Activated naive CD8-positive, alpha-beta T cell (primary cell): ENCODE measurements around the gene GFOD2.
"Not testable (repeated sequence)": the region's sequence is repeated elsewhere in the genome, so short reads cannot be mapped to it uniquely, and the experiment has no call there.

Experiments used
- H3K27ac Mint-ChIP-seq: one replicate; pipeline ENCODE4 v1.8.0; 2021; ENCODE audit warnings: mixed read lengths
- H3K27me3 Mint-ChIP-seq: one replicate; pipeline ENCODE4 v1.8.0; 2021; ENCODE audit warnings: mixed read lengths
- H3K36me3 Mint-ChIP-seq: one replicate; pipeline ENCODE4 v1.8.0; 2021; ENCODE audit warnings: mixed read lengths
- H3K4me1 Mint-ChIP-seq: one replicate; pipeline ENCODE4 v1.8.0; 2021; ENCODE audit warnings: low read depth, mixed read lengths
- H3K4me3 Mint-ChIP-seq: one replicate; pipeline ENCODE4 v1.8.0; 2021; ENCODE audit warnings: mild to moderate bottlenecking, mixed read lengths
- H3K9me3 Mint-ChIP-seq: one replicate; pipeline ENCODE4 v1.8.0; 2021; ENCODE audit warnings: low read depth, mixed read lengths

The GFOD2 gene

DNA sequence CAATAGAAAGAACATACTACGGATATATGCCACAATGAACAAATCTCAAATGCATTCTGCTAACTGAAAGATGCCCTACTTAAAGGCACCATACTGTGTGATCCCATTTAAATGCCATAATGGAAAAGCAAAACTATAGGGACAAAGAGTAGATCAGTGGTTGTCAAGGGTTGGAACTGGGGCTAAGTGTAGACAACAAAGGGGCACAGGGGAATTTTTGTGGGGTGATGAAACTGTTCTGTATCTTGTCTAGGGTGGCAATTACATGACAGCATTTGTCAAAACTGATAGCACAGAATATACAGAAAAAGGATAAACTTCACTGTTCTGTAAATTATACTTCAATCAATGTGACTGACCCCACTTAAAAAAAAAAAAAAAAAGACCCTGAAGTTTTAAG, 17.7 kb downstream of the GFOD2 start:
- Mint-ChIP-seq H3K4me1 (peaks cover 27% of the 10 kb centered on the region), H3K27ac (no peak overlapping the region), H3K9me3 (no peaks in the 10 kb centered on the region), H3K36me3 (peaks cover 4% of the 10 kb centered on the region), H3K27me3 (no peaks in the 10 kb centered on the region), H3K4me3 (no peak overlapping the region)

DNA sequence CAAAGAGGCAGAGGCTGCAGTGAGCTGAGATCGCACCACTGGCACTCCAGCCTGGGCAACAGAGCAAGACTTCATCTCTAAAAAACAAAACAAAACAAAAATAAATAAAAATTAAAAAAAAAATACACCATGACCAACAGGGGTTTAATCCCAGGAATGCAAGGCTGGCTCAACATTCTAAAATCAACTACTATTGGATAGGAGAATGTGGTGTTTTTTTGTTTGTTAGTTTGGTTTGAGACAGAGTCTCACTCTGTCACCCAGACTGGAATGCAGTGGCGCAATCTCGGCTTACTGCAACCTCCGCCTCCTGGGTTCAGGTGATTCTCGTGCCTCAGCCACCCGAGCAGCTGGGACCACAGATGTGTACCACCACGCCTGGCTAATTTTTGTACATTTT, 19.9 kb downstream of the GFOD2 start:
- no peak overlapping the region for H3K4me3 Mint-ChIP-seq

DNA sequence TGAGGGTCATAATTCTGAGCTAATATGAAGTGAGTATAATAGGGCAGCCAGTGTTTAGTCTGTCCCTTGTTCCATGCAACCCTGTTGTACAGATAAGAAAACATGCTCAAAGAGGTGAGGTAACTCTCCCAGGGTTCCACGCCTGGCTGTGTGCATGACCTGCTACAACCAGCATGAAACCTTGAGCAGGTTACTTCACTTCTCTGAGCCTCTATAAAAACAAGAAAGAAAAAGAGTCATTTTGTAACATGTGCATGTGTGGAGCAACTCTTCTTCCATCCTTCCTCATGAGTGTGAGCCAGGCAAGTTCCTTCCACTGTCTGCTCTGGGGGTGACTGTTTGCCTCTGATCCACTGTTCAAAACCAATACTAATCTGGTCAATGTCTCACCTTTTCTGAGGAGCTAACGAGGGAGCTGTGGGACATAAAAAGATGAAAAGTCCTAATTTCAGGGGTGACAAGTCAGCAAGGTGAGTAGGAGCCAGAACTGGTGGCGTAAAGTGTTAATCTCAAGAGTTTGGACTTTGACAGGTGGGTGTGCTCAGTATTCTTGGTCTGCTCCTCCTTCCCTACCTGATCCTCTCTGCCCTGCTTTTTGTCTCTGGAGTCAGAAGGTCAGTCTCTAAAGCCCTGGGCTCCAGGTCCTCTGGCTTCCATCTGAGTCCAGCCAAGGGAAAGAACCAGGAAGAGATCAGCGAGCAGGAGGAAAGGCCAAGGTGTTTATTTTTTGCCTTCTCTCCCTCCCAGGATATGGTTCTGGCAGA, 21.5 kb downstream of the GFOD2 start:
- H3K4me3 Mint-ChIP-seq: no peak overlapping the region
- no peaks in the 10 kb centered on the region for H3K9me3 Mint-ChIP-seq
- H3K4me1 Mint-ChIP-seq: peaks cover 7% of the 10 kb centered on the region
- H3K27me3 Mint-ChIP-seq: no peaks in the 10 kb centered on the region
- H3K27ac Mint-ChIP-seq: no peak overlapping the region
- peaks cover 4% of the 10 kb centered on the region for H3K36me3 Mint-ChIP-seq

More for the DNA sequence above, 19.9 kb downstream of the GFOD2 start:
- Mint-ChIP-seq H3K36me3 (peaks cover 4% of the 10 kb centered on the region), H3K4me1 (peaks cover 22% of the 10 kb centered on the region), H3K9me3 (no peaks in the 10 kb centered on the region), H3K27ac (no peak overlapping the region), H3K27me3 (no peaks in the 10 kb centered on the region)

DNA sequence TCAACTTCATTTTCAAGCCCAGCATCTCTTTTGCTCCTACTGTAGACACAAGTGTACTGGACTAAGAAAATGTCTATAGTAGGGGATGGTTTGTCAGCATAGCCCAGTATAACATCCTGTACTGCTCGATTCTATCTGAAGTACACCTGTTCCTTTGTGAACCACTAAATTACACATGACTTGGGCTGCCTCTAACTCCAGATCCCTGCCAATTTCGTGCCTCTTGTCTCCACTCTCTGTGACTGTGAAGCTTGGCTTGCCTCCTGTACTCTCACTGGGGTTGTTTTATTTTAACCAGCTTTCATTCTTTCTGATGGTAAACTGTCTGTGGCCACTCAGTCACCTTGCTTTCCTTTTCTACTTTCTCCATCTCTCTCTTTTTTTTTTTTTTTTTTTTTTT, 24.5 kb downstream of the GFOD2 start:
- no peaks in the 10 kb centered on the region for H3K9me3 Mint-ChIP-seq
- H3K4me1 Mint-ChIP-seq: peaks cover 3% of the 10 kb centered on the region
- H3K27ac Mint-ChIP-seq: no peak overlapping the region
- H3K4me3 Mint-ChIP-seq: no peak overlapping the region
- H3K36me3 Mint-ChIP-seq: peaks cover 2% of the 10 kb centered on the region
- H3K27me3 Mint-ChIP-seq: no peaks in the 10 kb centered on the region

DNA sequence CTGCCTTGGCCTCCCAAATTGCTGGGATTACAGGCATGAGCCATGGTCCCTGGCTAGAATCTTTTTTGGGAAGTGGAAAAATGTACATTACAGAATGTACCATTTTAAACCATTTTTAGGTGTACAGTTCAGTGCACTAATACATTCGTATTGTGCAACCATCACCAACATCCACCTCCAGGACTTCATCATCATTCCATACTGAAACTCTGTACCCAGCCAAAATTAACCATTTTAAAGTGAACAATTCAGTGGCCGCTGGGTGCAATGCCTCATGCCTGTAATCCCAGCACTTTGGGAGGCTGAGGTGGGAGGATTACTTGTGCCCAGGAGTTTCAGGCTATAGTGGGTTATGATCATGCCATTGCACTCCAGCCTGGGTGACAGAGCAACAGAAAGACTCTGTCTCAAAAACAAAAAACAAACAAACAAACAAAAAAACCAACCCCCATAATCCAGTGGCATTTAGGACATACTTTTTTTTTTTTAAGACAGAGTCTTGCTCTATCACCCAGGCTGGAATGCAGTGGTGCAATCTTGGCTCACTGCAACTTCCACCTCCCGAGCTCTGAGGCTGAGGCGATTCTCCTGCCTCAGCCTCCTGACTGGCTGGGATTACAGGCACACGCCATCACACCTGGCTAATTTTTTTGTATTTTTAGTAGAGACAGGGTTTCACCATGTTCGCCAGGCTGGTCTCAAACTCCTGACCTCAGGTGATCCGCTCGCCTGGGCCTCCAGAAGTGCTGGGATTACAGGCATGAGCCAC, 25.4 kb downstream of the GFOD2 start:
- not testable (repeated sequence) for H3K27me3 Mint-ChIP-seq, H3K4me3 Mint-ChIP-seq, H3K4me1 Mint-ChIP-seq, H3K9me3 Mint-ChIP-seq, H3K36me3 Mint-ChIP-seq, H3K27ac Mint-ChIP-seq

DNA sequence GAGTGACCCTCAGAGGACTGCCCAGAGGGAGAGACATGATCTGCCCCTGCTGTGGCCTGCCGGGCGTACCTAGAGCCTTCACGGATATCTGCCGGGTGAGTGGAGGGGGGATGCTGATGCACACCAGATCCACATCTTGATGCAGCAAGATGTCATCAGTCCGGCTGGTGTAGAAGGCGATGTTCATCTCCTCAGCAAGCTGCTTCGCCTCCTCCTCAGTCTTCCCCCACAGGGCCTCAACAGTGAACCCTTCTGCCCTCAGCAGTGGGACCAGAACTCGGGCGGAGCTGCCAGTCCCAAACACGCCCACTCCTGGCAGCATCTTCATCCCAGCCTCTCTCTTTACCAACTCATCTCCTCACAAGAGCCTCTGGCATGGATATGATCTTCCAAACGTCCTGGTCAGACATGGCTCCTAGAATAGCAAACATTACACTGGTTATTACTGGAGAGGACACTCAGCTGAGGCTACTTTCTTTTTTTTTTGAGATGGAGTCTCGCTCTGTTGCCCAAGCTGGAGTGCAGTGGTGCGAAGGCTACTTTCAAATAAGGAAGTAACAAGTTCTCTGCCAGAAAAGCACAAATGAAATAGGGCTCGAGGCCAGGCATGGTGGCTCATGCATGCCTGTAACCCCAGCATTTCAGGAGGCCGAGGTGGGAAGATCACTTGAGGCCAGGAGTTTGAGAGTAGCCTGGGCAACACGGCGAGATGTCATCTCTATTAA, 33.6 kb downstream of the GFOD2 start:
- H3K9me3 Mint-ChIP-seq: no peaks in the 10 kb centered on the region
- no peak overlapping the region for H3K27ac Mint-ChIP-seq
- H3K4me1 Mint-ChIP-seq: peaks cover 3% of the 10 kb centered on the region
- H3K36me3 Mint-ChIP-seq: peaks cover 5% of the 10 kb centered on the region
- H3K4me3 Mint-ChIP-seq: no peak overlapping the region
- H3K27me3 Mint-ChIP-seq: no peaks in the 10 kb centered on the region

DNA sequence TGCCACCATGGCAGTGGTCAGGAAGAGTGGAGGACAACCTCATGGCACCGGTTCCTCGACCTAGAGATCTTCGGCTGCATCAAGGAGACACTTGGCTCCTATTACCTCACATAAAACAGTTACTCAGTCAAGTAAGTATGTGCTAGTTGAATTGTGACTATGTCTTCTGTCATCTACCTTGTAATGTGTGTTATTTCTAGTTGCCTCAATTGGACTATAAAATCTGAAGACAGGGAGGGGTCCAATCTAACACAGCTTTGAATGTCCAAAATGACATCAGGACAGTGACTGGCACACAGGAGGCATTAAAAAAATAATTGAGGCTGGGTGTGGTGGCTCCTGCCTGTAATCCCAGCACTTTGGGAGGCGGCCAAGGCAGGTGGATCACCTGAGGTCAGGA, 35.3 kb downstream of the GFOD2 start:
- Mint-ChIP-seq H3K27me3 (no peaks in the 10 kb centered on the region), H3K9me3 (no peaks in the 10 kb centered on the region), H3K4me1 (peaks cover 1% of the 10 kb centered on the region), H3K27ac (no peak overlapping the region), H3K36me3 (peaks cover 5% of the 10 kb centered on the region), H3K4me3 (no peak overlapping the region)

DNA sequence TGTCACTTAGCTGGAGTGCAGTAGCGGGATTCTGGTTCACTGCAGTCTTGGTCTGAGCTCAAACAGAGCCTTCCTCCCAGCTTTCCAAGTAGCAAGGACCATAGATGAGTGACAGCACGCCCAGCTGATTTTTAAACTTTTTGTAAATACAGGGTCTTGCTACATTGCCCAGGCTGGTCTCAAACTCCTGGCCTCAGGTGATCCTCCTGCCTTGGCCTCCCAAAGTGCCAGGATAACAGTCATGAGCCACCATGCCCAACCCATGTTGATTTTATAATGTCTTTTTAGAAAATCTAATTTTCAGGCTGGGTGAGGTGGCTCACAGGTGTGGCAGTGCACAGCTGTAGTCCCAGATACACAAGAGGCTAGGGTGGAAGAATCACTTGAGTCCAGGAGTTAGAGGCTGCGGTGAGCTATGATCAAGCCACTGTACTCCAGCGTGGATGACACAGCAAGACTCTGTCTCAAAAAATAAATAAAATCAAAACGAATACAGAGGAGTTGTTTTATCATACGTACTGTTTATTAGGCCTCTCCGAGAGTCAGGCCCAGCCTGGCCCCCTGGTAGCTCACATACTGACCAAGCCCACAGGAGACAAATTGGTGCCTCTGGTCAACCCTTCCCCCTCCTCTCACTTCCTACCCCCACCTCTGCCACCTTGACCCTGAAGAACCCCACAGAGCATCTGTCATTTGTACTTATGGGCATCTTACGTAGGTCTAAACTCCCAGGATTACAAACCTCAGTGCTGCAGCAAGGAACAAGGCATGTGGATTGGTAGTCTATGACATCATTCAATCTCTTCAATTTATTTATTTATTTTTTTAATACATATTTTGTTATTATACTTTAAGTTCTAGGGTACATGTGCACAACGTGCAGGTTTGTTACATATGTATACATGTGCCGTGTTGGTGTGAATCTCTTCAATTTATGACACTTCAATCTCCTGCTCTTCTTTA, 38.9 kb downstream of the GFOD2 start:
- Mint-ChIP-seq H3K27me3 (no peaks in the 10 kb centered on the region), H3K36me3 (peaks cover 3% of the 10 kb centered on the region), H3K4me1 (no peaks in the 10 kb centered on the region), H3K9me3 (no peaks in the 10 kb centered on the region), H3K27ac (no peak overlapping the region), H3K4me3 (no peak overlapping the region)

DNA sequence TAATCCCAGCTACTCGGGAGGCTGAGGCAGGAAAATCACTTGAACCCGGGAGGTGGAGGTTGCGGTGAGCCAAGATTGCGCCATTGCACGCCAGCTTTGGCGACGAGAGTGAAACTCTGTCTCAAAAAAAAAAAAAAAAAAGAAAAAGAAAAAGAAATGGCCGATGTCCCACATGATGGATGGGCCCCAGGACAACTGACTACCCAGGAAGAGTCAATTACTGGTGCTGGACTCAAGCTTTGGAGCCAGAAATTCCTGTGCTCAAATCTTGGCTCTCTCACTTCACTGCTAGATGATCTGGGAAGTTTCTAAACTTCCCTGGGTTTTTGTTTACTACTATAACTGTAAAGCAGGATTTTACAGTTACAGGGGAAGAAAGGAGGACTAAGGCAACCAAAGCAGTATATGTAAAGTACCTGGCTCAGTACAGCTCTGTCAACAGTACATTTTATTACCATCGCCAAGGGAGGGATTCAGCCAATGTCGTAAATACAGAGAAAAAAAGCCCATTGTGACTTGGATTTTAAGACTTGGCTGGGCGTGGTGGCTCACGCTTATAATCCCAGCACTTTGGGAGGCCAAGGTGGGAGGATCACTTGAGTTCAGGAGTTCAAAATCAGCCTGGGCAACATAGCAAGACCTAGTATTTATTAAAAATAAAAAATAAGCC, 40.6 kb downstream of the GFOD2 start:
- Mint-ChIP-seq H3K4me1 (no peaks in the 10 kb centered on the region), H3K27ac (no peak overlapping the region), H3K9me3 (no peaks in the 10 kb centered on the region), H3K36me3 (peaks cover 3% of the 10 kb centered on the region), H3K27me3 (no peaks in the 10 kb centered on the region), H3K4me3 (no peak overlapping the region)

DNA sequence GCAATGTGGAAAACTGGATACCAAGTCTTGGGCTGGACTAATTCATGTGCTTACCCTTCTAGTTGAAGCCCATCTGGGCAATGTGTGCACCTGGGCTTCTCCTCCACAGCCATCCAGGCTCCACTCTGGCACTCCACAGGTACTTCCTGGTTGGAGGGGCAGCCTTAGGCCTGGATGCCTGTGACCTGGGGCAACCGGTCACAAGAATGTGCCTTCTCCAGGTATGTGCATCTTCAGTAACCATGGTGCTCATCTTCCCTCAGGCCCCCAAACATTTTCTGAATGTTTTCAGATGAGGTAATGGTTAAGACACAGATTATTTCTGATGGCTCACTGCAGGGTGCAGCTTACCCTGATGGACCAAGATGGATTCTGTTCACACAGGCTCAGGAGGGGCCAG, 41.4 kb downstream of the GFOD2 start:
- Mint-ChIP-seq H3K4me1 (no peaks in the 10 kb centered on the region), H3K4me3 (no peak overlapping the region), H3K27me3 (no peaks in the 10 kb centered on the region), H3K9me3 (no peaks in the 10 kb centered on the region), H3K36me3 (peaks cover 3% of the 10 kb centered on the region), H3K27ac (no peak overlapping the region)

DNA sequence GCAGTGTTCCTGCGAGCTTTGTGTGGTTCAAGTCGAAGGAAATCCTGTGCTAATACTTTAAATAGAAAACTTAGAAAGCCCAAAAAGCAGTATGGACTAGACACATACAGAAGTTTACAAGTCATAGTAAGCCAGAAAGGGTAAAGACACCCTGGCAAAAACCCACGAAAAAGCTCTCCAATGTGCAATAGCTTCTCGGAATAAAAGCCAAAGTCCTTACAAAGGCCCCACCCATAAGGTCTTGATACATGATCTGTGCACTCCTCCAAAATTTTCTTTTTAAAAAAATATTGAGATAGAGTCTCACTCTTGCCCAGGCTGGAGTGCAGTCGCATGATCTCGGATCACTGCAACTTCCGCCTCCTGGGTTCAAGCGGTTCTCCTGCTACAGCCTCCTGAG, 42.2 kb downstream of the GFOD2 start:
- no peak overlapping the region for H3K27ac Mint-ChIP-seq
- H3K9me3 Mint-ChIP-seq: no peaks in the 10 kb centered on the region
- H3K4me3 Mint-ChIP-seq: no peak overlapping the region
- no peaks in the 10 kb centered on the region for H3K27me3 Mint-ChIP-seq
- H3K36me3 Mint-ChIP-seq: no peaks in the 10 kb centered on the region
- H3K4me1 Mint-ChIP-seq: no peaks in the 10 kb centered on the region

DNA sequence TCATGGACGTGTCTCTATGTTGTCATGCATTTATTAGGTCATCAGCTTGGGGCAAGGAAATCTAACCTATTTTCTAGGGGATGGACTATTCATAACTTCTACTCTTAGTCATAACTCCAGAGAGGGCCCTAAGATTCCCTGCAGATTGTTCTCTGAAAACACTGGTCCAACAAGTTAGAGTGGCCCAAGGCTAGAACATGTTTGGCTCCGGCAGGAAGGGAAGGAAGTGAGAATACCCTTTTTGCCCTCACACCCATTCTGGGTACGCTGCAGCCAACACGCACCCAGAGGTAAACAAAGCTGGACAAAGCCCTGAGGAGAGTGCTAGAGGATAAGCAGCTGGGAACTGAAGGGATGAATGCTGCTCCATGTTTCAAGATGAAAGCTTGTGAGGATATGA, 42.6 kb downstream of the GFOD2 start:
- Mint-ChIP-seq H3K4me1 (no peaks in the 10 kb centered on the region), H3K4me3 (no peak overlapping the region), H3K36me3 (no peaks in the 10 kb centered on the region), H3K27ac (no peak overlapping the region), H3K9me3 (no peaks in the 10 kb centered on the region), H3K27me3 (no peaks in the 10 kb centered on the region)

DNA sequence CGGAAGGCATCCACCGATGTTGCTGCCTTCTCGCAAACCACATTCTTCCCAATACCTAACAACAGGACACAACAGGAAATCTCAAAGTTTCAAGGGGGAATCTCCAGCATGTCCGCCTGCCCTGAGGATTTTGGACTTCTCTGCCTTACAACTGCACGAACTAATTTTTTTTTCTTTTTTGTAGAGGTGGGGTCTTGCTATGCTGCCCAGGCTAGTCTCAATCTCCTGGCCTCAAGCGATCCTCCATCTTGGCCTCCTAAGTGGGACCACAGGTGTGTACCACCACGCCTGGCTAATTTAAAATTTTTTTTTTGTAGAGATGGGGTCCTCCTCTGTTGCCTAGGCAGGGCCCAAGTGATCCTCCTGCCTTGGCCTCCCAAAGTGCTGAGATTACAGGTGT, 43.1 kb downstream of the GFOD2 start:
- Mint-ChIP-seq H3K36me3 (no peaks in the 10 kb centered on the region), H3K4me3 (no peak overlapping the region), H3K4me1 (no peaks in the 10 kb centered on the region), H3K27ac (no peak overlapping the region), H3K9me3 (no peaks in the 10 kb centered on the region), H3K27me3 (no peaks in the 10 kb centered on the region)

DNA sequence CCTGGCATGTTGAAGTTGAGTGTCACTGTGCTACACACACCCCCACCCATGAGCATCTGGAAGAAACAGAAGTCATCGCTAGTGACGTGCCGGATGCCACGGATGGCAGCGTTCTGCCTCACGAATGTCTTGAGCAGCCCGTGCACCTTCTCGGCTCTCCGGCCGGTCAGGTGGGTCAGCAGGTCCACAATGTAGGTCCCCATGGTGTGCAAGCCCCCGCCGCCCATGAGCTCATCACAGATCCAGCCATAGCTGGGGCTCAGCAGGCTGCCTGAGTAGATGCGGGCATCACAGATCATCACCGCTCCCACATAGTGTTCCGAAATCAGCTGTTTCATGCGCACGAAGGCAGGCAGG, 43.6 kb downstream of the GFOD2 start:
- Mint-ChIP-seq H3K4me1 (no peaks in the 10 kb centered on the region), H3K9me3 (no peaks in the 10 kb centered on the region), H3K4me3 (no peak overlapping the region), H3K36me3 (no peaks in the 10 kb centered on the region), H3K27ac (no peak overlapping the region), H3K27me3 (no peaks in the 10 kb centered on the region)
